WTC11 (cell line): ENCODE results near the gene RAD23B.

Experiments
- CBFB ChIP-seq: sonication (generic); formaldehyde crosslinking; IDR thresholded peaks from 2 replicates; pipeline ENCODE4 v1.8.1; 2022; ENCODE audit warnings: mild to moderate bottlenecking, low read depth, missing genetic modification reagents
- CREB1 ChIP-seq: sonication (generic); formaldehyde crosslinking; IDR thresholded peaks from 2 replicates; pipeline ENCODE4 v1.8.0; 2023; ENCODE audit warnings: mild to moderate bottlenecking, missing genetic modification reagents
- IRF2 ChIP-seq: sonication (generic); formaldehyde crosslinking; IDR thresholded peaks from 2 replicates; pipeline ENCODE4 v1.8.0; 2022; ENCODE audit warnings: low read depth, missing genetic modification reagents, borderline replicate concordance
- SOX15 ChIP-seq: fragments of 250-450 bp; sonication (Bioruptor Pico); IDR thresholded peaks from 2 replicates; pipeline ENCODE4 v1.9.0; 2021; ENCODE audit warnings: mild to moderate bottlenecking
- ZBTB21 ChIP-seq: sonication (generic); formaldehyde crosslinking; IDR thresholded peaks from 2 replicates; pipeline ENCODE4 v1.8.1; 2023; ENCODE audit warnings: mild to moderate bottlenecking, missing genetic modification reagents, borderline replicate concordance

GRCh38 chr9:107322643-107323042, 39.6 kb downstream of the RAD23B start:
- TF ChIP-seq CBFB = no peak
- TF ChIP-seq CREB1 (CRISPR knock-in tag) = no peak
- TF ChIP-seq IRF2 (CRISPR knock-in tag) = no peak
- no peak for TF ChIP-seq ZBTB21
- no peak for TF ChIP-seq SOX15
